Measurements from ENCODE around the gene ROBO1.
A peak's percentile ranks its signal among the peaks of the same experiment; 100 is the strongest.

The ROBO1 gene

DNA sequence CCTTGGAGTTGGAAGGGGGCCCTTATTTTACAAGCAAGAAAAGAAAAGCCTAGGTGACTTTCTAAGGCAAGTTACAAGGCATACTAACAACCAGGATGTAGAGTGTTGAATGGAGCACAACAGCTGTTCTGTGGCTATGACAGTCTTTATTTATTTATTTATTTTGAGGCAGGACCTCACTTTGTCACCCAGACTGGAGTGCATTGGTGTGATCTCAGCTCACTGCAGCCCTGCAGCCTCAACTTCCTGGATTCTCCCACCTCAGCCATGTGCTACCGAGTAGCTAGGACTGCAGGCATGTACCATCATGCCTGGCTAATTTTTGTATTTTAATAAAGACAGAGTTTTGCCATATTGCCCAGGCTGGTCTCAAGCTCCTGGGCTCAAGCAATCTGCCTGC is 973.4 kb downstream of the ROBO1 start:
- no peak for DNase-seq (ENCODE audit: low read depth)
- no peak overlapping the region for H3K4me3 ChIP-seq (ENCODE audit: control insufficient read depth, low read depth, low read length)
- TF ChIP-seq, protein P1, sequence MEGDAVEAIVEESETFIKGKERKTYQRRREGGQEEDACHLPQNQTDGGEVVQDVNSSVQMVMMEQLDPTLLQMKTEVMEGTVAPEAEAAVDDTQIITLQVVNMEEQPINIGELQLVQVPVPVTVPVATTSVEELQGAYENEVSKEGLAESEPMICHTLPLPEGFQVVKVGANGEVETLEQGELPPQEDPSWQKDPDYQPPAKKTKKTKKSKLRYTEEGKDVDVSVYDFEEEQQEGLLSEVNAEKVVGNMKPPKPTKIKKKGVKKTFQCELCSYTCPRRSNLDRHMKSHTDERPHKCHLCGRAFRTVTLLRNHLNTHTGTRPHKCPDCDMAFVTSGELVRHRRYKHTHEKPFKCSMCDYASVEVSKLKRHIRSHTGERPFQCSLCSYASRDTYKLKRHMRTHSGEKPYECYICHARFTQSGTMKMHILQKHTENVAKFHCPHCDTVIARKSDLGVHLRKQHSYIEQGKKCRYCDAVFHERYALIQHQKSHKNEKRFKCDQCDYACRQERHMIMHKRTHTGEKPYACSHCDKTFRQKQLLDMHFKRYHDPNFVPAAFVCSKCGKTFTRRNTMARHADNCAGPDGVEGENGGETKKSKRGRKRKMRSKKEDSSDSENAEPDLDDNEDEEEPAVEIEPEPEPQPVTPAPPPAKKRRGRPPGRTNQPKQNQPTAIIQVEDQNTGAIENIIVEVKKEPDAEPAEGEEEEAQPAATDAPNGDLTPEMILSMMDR (conservative IDR thresholded peaks at IDR 0.05; ENCODE audit: control insufficient read depth, insufficient read depth, low read depth, low read length) = no peak

DNA sequence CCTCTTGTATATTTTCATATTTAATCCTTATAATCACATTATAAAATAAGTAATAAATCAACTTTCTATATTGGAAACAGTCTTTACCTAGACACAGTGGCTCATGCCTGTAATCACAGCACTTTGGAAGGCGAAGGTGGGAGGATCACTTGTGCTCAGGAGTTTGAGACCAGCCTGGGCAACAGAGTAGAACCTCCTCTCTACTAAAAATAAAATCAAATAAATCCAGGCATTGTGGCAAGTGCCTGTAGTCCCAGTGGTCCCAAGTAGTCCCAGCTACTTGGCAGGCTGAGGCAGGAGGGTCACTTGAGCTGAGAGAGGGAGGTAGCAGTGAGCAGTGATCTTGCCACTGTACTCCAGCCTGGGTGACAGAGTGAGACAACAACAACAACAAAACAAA is 975.1 kb downstream of the ROBO1 start:
- DNase-seq (ENCODE audit: low read depth) = no peak
- TF ChIP-seq, protein P1 (conservative IDR thresholded peaks at IDR 0.05; ENCODE audit: control insufficient read depth, insufficient read depth, low read depth, low read length) = no peak
- no peak overlapping the region for H3K4me3 ChIP-seq (ENCODE audit: control insufficient read depth, low read depth, low read length)

DNA sequence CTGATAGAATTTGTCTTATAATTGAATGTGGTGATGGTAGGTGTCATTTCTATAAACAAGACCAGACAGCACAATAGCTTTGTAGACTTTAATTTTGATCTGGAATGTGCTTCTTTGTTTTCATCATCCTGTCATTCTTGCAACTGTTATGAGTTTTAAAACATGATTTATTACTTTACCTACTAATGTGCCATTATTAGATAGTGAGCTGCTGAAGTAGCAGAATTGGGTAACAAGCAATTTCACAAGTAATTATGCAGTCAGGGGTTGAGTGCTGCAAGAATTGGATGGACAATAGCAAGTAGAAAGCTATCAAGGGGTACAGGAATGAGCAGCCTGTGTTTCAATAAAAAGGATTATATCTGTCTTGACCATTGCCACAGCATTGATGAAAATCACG is 975.6 kb downstream of the ROBO1 start:
- TF ChIP-seq, protein P1 (conservative IDR thresholded peaks at IDR 0.05; ENCODE audit: control insufficient read depth, insufficient read depth, low read depth, low read length) = no peak
- no peak overlapping the region for H3K4me3 ChIP-seq (ENCODE audit: control insufficient read depth, low read depth, low read length)
- no peak for DNase-seq (ENCODE audit: low read depth)

DNA sequence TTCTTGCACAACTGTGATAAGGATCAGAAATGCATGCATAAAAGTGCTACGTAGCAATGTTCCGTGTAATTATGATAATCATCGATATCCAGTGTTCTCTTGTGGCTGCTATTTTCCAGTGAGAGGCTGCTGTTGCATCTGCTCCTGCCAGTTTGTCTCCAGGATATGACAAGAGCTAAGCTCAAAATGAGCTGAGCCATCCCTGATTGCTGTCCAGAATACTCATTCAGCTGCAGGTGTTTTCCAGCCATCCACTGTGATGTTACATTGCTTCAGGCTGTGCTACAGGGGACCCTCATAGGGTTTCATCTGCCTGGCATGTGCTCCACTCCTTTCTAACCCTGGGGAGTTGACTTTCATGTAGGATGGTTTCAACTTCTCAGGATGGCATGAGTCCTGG is 976.0 kb downstream of the ROBO1 start:
- H3K4me3 ChIP-seq (ENCODE audit: control insufficient read depth, low read depth, low read length) = no peak overlapping the region
- DNase-seq (ENCODE audit: low read depth) = no peak
- TF ChIP-seq, protein P1 (conservative IDR thresholded peaks at IDR 0.05; ENCODE audit: control insufficient read depth, insufficient read depth, low read depth, low read length) = no peak

DNA sequence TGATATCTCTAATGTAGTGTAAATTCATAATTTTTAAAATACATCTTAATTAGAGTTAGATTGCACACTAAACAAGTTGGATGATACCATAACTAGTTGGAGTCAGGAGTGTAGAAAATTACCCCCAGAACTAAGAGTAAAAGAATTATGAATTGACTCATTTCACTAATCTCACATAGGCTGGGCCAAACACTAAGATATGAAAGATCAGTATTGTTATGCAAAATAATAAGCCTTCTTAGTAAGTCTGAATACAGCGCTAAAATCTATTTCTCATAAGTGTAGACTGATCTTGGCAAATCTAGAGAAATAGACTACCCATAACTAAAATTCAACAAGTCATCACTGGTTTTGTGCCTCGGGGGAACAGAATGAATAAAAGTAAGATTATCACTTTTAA is 979.0 kb downstream of the ROBO1 start:
- DNase-seq (ENCODE audit: low read depth) = no peak
- H3K4me3 ChIP-seq (ENCODE audit: control insufficient read depth, low read depth, low read length) = no peak overlapping the region
- TF ChIP-seq, protein P1 (conservative IDR thresholded peaks at IDR 0.05; ENCODE audit: control insufficient read depth, insufficient read depth, low read depth, low read length) = no peak

DNA sequence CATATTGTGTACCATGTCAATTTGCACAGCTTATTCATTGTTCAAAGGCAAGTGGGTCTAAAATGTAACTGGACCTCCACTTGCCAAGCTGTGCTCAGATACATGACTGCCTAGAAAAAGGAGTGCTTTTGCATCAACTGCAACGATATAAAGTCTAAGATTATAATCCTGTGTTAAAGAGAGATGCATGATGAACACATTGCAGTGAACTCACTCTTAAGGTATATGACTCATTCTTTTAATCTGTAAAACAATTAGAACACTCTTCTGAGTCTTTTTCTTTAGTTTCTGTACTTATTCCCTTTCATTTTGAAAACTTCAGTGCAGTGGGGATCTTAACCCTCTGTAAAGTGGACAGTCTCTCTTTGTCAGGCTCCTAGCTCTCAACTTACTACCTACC is 982.8 kb downstream of the ROBO1 start:
- DNase-seq (ENCODE audit: low read depth) = peak; percentile 18
- TF ChIP-seq, protein P1 (conservative IDR thresholded peaks at IDR 0.05; ENCODE audit: control insufficient read depth, insufficient read depth, low read depth, low read length) = no peak
- no peak overlapping the region for H3K4me3 ChIP-seq (ENCODE audit: control insufficient read depth, low read depth, low read length)

DNA sequence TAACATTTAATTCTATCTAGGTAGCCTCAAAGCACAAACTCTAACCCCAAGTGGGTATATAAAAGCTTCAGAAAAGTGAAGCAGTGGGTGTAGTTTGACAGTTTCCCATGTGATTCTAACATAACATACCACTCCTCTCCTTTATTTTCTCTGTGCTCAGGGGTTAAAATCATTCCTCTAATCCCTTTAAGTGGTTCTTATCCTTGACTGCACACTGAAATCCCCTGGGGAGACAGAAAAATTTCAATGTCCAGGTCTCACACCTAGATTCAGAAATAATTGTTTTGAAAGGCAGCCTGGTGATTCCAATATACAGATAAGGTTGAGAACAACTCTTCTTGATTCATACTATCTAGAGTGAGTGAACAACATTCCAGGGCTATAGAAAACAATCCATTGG is 986.4 kb downstream of the ROBO1 start:
- no peak for DNase-seq (ENCODE audit: low read depth)
- TF ChIP-seq, protein P1 (conservative IDR thresholded peaks at IDR 0.05; ENCODE audit: control insufficient read depth, insufficient read depth, low read depth, low read length) = no peak
- no peak overlapping the region for H3K4me3 ChIP-seq (ENCODE audit: control insufficient read depth, low read depth, low read length)
